ENCODE results near the gene RNASE8.
A peak's percentile ranks its signal among the peaks of the same experiment; 100 is the strongest.
"Not testable (repeated sequence)": the region's sequence is repeated elsewhere in the genome, so short reads cannot be mapped to it uniquely, and the experiment has no call there.

Gene RNASE8, protein sequence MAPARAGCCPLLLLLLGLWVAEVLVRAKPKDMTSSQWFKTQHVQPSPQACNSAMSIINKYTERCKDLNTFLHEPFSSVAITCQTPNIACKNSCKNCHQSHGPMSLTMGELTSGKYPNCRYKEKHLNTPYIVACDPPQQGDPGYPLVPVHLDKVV

DNA sequence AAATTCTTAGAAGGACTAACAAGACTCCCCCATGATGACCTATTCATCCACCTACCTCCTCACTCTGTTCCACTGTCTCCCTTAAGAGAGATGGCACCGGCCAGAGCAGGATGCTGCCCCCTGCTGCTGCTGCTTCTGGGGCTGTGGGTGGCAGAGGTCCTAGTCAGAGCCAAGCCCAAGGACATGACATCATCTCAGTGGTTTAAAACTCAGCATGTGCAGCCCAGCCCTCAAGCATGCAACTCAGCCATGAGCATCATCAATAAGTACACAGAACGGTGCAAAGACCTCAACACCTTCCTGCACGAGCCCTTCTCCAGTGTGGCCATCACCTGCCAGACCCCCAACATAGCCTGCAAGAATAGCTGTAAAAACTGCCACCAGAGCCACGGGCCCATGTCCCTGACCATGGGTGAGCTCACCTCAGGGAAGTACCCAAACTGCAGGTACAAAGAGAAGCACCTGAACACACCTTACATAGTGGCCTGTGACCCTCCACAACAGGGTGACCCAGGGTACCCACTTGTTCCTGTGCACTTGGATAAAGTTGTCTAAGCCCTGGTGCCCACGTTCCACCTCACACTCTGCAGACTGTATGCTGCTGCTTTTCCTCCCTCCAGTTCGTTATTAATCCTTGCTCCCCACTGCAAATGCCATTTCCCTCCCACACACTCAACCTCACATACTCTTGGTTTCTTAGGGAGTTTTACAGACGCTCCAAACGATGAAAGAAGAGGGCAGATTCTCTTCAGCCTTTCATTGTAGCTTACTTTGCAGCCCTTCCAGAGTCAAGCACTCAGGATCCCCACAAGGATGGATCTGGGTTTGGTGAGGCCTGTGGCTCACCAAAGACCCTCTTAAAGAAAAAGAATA is at the start of gene RNASE8:
Gene RNASE8, plus strand, starts transcription at position 20 of the 873 bp plus-strand sequence. Its CDS starts 71 bp downstream, at position 91.
- no peak for TF ChIP-seq ZFX (IDR thresholded peaks at IDR 0.05)
- TF ChIP-seq, protein P1, sequence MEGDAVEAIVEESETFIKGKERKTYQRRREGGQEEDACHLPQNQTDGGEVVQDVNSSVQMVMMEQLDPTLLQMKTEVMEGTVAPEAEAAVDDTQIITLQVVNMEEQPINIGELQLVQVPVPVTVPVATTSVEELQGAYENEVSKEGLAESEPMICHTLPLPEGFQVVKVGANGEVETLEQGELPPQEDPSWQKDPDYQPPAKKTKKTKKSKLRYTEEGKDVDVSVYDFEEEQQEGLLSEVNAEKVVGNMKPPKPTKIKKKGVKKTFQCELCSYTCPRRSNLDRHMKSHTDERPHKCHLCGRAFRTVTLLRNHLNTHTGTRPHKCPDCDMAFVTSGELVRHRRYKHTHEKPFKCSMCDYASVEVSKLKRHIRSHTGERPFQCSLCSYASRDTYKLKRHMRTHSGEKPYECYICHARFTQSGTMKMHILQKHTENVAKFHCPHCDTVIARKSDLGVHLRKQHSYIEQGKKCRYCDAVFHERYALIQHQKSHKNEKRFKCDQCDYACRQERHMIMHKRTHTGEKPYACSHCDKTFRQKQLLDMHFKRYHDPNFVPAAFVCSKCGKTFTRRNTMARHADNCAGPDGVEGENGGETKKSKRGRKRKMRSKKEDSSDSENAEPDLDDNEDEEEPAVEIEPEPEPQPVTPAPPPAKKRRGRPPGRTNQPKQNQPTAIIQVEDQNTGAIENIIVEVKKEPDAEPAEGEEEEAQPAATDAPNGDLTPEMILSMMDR (conservative IDR thresholded peaks at IDR 0.05) = no peak

DNA sequence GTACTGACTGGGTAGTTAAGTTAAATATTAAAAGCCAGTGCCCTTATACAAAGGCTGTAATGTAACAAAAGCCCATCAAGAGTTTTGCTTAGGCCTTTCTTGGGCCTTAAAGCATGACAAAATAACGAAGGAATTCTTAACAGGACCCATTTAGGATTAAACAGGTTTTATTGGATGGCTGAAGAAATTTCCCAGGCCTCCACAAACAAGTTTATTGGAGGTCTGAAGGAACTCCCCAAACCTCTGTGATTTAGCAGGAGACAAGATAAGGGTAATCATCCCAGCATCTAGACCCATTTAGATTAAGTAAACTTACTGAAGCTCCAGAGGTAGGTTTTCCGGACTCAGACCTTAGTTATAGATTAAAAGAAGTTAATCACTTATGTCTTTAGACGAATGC is 47.9 kb upstream of the RNASE8 start:
- not testable (repeated sequence) for H3K27ac ChIP-seq

More for the DNA sequence above, at the start of gene RNASE8:
- no peak within 1 kb of the TSS for H3K27ac ChIP-seq

DNA sequence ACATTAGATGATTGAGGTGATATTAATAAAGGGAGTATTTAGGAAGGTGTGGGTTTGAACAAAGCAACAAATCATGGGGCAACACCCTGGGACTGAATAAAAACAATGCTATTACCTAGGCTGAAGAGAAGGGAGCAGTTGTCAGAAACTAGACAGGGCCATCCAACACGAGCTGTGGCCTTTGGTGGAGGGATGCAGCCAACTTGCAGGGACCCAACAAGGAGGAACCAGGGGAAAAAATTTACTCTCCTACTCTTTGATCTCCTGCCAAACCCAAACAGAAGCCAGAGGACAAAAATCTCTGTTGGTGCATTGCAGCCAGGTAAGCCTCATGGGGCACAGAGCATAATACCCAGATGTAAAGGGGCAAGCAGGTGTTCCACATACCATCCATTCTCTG is 46.5 kb upstream of the RNASE8 start:
- TF ChIP-seq ZFX (IDR thresholded peaks at IDR 0.05) = no peak
- TF ChIP-seq, protein P1 (conservative IDR thresholded peaks at IDR 0.05) = no peak
- H3K27ac ChIP-seq = no peak overlapping the region

DNA sequence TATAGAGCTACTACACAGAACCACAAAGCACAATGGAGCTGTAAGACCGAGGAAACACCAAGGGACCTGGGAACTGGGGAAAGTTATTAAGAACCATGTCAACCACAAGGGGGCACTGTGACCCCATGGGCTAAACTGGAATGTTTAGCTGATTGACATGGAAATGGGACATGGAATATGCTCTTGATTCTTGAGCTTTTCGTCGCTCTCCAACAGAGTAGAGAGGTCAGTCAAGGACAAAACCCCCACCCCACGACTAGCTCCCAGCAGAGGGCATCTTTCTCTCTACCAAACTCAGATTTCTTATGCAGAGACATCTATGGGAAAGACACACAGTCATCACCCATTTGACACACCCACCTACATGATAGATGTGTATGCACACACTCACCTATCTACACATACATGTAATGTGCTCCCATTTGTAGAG is 42.8 kb upstream of the RNASE8 start:
- TF ChIP-seq, protein P1 (conservative IDR thresholded peaks at IDR 0.05) = peak; percentile 92
- TF ChIP-seq ZFX (IDR thresholded peaks at IDR 0.05) = no peak
- no peak overlapping the region for H3K27ac ChIP-seq

DNA sequence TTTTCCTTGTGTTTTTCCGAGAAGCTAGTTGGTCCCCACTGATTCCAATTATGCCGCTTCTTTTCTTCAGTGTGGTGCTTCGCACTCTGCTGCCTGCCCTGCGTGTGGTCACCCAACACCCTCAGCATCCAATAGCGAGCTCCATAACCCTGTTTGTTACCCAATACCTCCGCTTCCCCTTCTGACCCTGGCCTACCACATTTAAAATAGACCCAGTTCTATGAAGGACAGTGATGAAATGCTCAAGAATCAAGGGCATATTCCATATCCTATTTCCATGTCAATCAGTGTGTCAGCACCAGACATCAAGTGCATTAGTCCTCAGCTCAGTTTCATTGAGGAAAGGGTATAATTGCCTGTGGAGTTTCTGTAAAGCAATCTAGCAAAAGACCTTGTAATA is 42.3 kb upstream of the RNASE8 start:
- no peak overlapping the region for H3K27ac ChIP-seq
- no peak for TF ChIP-seq ZFX (IDR thresholded peaks at IDR 0.05)

DNA sequence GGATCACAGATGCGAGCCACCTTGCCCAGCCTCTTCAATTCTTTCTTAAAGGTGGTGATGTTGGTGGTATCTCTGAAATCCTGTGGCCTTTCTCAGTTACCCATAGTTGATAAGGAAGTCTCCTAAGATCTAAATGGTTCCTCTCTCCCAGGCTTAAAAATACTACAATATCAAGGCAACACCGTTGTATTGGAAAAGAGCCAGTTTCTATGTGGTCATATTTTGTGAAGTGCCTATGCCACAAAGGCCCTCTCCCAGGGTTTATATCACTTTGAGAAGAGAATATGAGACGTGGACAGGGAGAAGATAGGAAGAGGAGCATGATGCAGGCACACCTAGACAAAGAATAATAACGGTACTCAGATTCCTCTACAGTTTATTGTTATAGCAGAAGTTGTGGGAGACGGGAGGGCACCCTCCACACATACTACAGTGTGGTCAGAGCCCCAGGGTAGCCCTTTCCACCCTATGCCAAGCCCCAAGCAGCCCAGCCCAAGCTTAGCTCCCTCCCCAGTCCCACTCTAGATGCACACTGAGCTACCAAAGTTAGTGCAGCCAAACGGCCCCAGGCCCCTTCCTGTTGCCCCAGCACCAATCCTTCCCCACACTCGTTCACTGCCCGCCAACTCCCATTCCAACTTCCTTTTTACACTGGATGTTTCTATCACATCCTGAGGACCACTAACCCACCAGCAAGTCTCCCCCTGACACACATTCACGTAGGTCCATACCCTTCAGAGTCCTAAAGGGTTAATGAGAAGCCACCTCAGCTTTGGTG is 41.0 kb upstream of the RNASE8 start:
- TF ChIP-seq ZFX (IDR thresholded peaks at IDR 0.05) = no peak
- no peak overlapping the region for H3K27ac ChIP-seq

DNA sequence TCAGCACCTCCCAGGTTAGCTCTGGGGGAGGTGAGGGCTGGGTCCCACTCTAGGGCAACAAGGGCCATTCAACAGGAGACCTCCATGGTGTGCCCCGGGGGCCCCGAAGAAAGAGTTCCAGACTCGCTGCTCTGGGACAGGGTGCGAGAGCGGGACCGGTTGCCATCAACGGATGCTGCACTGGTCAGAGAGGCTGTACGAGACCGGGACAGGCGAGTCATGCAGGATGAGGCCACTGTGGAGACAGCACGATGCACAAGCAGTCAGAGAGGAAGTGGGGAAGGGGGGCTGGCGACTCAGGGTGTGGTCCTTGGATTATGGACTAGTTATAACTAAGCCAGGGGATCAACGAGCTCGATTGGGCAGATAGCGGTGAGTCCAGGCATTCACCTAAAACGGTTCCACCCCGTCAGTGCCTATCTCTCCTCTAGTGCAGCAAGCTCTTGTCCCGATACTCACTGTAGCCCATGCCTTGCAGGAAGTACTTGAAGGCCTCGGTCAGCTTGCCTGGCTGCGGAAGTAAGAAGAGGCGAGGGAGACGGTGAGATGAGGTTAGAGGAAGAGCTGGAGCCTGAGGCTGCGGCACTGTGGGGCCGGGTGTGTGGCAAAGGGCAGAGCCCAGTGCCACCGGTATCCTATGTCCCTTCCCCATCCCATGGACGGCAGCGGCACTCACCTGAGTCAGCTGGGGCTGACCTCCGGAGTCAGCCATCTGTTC is 39.9 kb upstream of the RNASE8 start:
- TF ChIP-seq, protein P1 (conservative IDR thresholded peaks at IDR 0.05) = no peak

DNA sequence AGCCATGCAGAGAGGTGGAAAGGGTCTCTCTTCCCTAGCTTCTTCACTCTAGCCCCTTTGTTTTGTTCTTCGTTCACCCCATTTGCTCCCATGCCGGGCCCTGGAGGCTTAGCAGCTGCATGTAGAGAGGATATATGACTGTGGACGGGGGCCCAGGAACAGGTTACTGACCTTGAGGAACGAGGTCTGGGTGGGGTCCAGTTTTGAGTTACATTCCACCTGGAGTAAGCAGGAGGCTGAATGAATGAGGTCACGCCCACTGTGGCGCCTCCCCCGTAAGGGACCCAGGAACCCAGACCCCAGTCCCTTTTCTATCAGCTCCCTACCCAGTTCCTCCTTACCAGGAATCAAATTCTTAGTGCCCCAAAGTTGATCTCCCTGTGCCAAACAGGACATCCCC is 39.3 kb upstream of the RNASE8 start:
- TF ChIP-seq, protein P1 (conservative IDR thresholded peaks at IDR 0.05) = no peak
- no peak for TF ChIP-seq ZFX (IDR thresholded peaks at IDR 0.05)
- H3K27ac ChIP-seq = no peak overlapping the region

More for the DNA sequence above, 39.9 kb upstream of the RNASE8 start:
- H3K27ac ChIP-seq = no peak overlapping the region

Data from C4-2B (cell line).